Measurements from ENCODE around the gene MAN1C1. TPM values are rescaled to one million over a fixed set of nuclear protein-coding genes. Genes with fewer than 3 reads are reported as not detected.

Gene MAN1C1
- total RNA-seq, 1 experiment from 2014 or later: 1.5 TPM

GRCh38 chr1:25779388-25779787 is 162.8 kb downstream of the MAN1C1 start:
- in situ Hi-C loops (cut with HindIII; ENCODE audit: low pct_unique_long_range_greater_than_20kb, low sequenced_read_pairs) (no loop called here), intact Hi-C loops (cut with micrococcal nuclease; ENCODE audit: unreplicated experiment) (no loop called here)
- H3K4me1 ChIP-seq (ENCODE audit: control insufficient read depth, insufficient read depth, low read length): peaks cover 14% of the 10 kb centered on the region
- no TSS peak for BruUV-seq (replicated peaks)
- H3K36me3 ChIP-seq (ENCODE audit: control insufficient read depth, insufficient read depth, low read length): no peaks in the 10 kb centered on the region
- H3K9me3 ChIP-seq (ENCODE audit: control insufficient read depth, insufficient read depth, low read depth, low read length): no peaks in the 10 kb centered on the region
- TF ChIP-seq TCF7L2 (IDR thresholded peaks at IDR 0.05; ENCODE audit: low read depth, low read length): no peak
- TF ChIP-seq SIN3A (IDR thresholded peaks at IDR 0.05; ENCODE audit: borderline replicate concordance, insufficient read depth, low read depth, low read length): no peak
- no peak for TF ChIP-seq POLR2AphosphoS5 (IDR thresholded peaks at IDR 0.05; ENCODE audit: low read depth, low read length)
- TF ChIP-seq, protein P1, sequence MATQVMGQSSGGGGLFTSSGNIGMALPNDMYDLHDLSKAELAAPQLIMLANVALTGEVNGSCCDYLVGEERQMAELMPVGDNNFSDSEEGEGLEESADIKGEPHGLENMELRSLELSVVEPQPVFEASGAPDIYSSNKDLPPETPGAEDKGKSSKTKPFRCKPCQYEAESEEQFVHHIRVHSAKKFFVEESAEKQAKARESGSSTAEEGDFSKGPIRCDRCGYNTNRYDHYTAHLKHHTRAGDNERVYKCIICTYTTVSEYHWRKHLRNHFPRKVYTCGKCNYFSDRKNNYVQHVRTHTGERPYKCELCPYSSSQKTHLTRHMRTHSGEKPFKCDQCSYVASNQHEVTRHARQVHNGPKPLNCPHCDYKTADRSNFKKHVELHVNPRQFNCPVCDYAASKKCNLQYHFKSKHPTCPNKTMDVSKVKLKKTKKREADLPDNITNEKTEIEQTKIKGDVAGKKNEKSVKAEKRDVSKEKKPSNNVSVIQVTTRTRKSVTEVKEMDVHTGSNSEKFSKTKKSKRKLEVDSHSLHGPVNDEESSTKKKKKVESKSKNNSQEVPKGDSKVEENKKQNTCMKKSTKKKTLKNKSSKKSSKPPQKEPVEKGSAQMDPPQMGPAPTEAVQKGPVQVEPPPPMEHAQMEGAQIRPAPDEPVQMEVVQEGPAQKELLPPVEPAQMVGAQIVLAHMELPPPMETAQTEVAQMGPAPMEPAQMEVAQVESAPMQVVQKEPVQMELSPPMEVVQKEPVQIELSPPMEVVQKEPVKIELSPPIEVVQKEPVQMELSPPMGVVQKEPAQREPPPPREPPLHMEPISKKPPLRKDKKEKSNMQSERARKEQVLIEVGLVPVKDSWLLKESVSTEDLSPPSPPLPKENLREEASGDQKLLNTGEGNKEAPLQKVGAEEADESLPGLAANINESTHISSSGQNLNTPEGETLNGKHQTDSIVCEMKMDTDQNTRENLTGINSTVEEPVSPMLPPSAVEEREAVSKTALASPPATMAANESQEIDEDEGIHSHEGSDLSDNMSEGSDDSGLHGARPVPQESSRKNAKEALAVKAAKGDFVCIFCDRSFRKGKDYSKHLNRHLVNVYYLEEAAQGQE (IDR thresholded peaks at IDR 0.05; ENCODE audit: insufficient read depth in 1 of 2, low read depth in 2 of 2, low read length in 1 of 2): no peak
- no peak for TF ChIP-seq CTCF (IDR thresholded peaks at IDR 0.05)
- ChIA-PET POLR2A (no interaction called here), CTCF (no interaction called here)
- no peak for ATAC-seq
- H3K27ac ChIP-seq (ENCODE audit: low read length): no peak overlapping the region
- DNase-seq (ENCODE audit: low read depth, low spot score): no peak
- no peaks in the 10 kb centered on the region for H3K27me3 ChIP-seq (ENCODE audit: control insufficient read depth, insufficient read depth, low read length)
- H3K4me3 ChIP-seq (ENCODE audit: low read depth in 2 of 2, low read length in 2 of 2): no peak overlapping the region

DNA sequence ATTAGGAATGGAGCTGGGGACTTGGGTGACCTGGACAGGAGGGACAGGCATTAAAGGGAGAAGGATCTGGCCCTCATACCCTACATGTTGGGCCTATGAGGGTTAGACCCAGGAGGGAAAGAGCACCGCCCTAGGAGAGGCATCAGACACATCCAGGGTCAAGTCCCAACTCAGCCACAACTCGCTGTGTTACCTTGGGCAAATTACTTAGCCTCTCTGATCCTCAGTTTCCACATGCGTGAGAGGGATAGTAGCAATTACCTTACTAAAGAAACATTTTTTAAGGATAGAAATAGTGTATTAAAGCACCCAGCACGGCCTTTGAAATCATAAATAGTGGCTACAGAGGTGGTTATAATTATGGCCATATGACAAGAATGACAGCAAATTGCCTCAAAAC is 163.3 kb downstream of the MAN1C1 start:
- Histone ChIP-seq H3K9me3 (ENCODE audit: control insufficient read depth, insufficient read depth, low read depth, low read length) (no peaks in the 10 kb centered on the region), H3K4me3 (ENCODE audit: low read depth in 2 of 2, low read length in 2 of 2) (no peak overlapping the region), H3K4me1 (ENCODE audit: control insufficient read depth, insufficient read depth, low read length) (peaks cover 10% of the 10 kb centered on the region), H3K27ac (ENCODE audit: low read length) (no peak overlapping the region), H3K27me3 (ENCODE audit: control insufficient read depth, insufficient read depth, low read length) (no peaks in the 10 kb centered on the region), H3K36me3 (ENCODE audit: control insufficient read depth, insufficient read depth, low read length) (no peaks in the 10 kb centered on the region)
- TF ChIP-seq CTCF (IDR thresholded peaks at IDR 0.05) (no peak), POLR2AphosphoS5 (IDR thresholded peaks at IDR 0.05; ENCODE audit: low read depth, low read length) (no peak), SIN3A (IDR thresholded peaks at IDR 0.05; ENCODE audit: borderline replicate concordance, insufficient read depth, low read depth, low read length) (no peak), TCF7L2 (IDR thresholded peaks at IDR 0.05; ENCODE audit: low read depth, low read length) (no peak)
- TF ChIP-seq, protein P1 (IDR thresholded peaks at IDR 0.05; ENCODE audit: insufficient read depth in 1 of 2, low read depth in 2 of 2, low read length in 1 of 2): no peak
- ATAC-seq (no peak), DNase-seq (ENCODE audit: low read depth, low spot score) (no peak)
- intact Hi-C loops (cut with micrococcal nuclease; ENCODE audit: unreplicated experiment): no loop called here
- CTCF ChIA-PET: interaction anchor here (0.5 kb wide), 1 partner anchor 14 kb away, joined by 4 read pairs; no protein-coding TSS in a partner anchor
- no TSS peak for BruUV-seq (replicated peaks)
- in situ Hi-C loops (cut with HindIII; ENCODE audit: low pct_unique_long_range_greater_than_20kb, low sequenced_read_pairs): no loop called here
- POLR2A ChIA-PET: no interaction called here
